ENCODE data around the gene RASSF6. TPM values are rescaled to one million over a fixed set of nuclear protein-coding genes. Genes with fewer than 3 reads are reported as not detected.

RASSF6 gene
- total and polyA plus RNA-seq, 2 of the 8 experiments (the other 6 are each of a cell fraction or from before 2014, with no cell fraction given) = 0.03 to 0.28 TPM

DNA sequence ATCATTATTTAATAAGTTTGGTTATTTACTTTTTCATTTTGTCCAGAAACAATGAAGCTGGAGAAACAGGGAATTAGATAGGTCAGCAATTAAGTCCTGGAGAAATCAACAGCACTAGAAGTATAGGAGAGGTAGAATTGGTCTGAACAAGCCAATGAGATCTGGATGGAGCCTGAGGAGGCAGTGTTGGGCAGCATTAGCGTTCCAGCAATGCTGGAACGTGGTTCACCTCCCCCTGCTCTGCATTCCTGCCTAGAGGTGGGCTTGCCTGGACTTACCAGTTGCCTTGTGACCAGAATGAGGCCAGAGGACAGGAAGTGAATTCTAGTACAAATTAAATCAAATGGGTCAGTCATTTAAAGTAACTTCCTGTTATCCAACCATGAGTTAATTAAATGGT is 4.6 kb downstream of the RASSF6 start (continued):
- TF ChIP-seq, protein P1, sequence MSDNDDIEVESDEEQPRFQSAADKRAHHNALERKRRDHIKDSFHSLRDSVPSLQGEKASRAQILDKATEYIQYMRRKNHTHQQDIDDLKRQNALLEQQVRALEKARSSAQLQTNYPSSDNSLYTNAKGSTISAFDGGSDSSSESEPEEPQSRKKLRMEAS (IDR thresholded peaks at IDR 0.05) = 0 out of 2 replicates have a peak, but pooled peaks have one; percentile 45
- TF ChIP-seq SIRT6 (IDR thresholded peaks at IDR 0.05; ENCODE audit: low read length) (no peak), SUZ12 (IDR thresholded peaks at IDR 0.05; ENCODE audit: low read length) (no peak), TCF12 (IDR thresholded peaks at IDR 0.05; ENCODE audit: low read depth, low read length) (peak; percentile 61; the same call in 1 of the 2 replicates)

Data from H1 (cell line).